ENCODE data around the gene MS4A6E.

MS4A6E gene

GRCh38 chr11:60377401-60378136 is 50.5 kb downstream of the MS4A6E start:
- H3K36me3 Mint-ChIP-seq, result no peaks in the 10 kb centered on the region
- no peak overlapping the region for H3K4me3 Mint-ChIP-seq
- H3K9me3 Mint-ChIP-seq (ENCODE audit: low read depth), result no peaks in the 10 kb centered on the region
- H3K27ac Mint-ChIP-seq, result no peak overlapping the region
- H3K4me1 Mint-ChIP-seq (ENCODE audit: low read depth), result peaks cover 6% of the 10 kb centered on the region
- H3K27me3 Mint-ChIP-seq, result no peaks in the 10 kb centered on the region

GRCh38 chr11:60378354-60378753 is 51.3 kb downstream of the MS4A6E start, which contains the start of gene MS4A7:
MS4A7 (plus strand) TSS chr11:60378532; CDS start chr11:60383142, 4,610 bp downstream.
- H3K4me1 Mint-ChIP-seq (ENCODE audit: low read depth), result peaks cover 6% of the 10 kb centered on the region
- no peak within 1 kb of the TSS for H3K27ac Mint-ChIP-seq
- no peak within 1 kb of the TSS for H3K4me3 Mint-ChIP-seq
- H3K9me3 Mint-ChIP-seq (ENCODE audit: low read depth), result no peaks in the 10 kb centered on the region
- no peaks in the 10 kb centered on the region for H3K27me3 Mint-ChIP-seq
- no peaks in the 10 kb centered on the region for H3K36me3 Mint-ChIP-seq

- no peaks in the 10 kb centered on the region for H3K9me3 Mint-ChIP-seq (ENCODE audit: low read depth)
- no peaks in the 10 kb centered on the region for H3K36me3 Mint-ChIP-seq
- H3K27me3 Mint-ChIP-seq, result no peaks in the 10 kb centered on the region
- no peak overlapping the region for H3K4me3 Mint-ChIP-seq
- no peaks in the 10 kb centered on the region for H3K4me1 Mint-ChIP-seq (ENCODE audit: low read depth)
- no peak overlapping the region for H3K27ac Mint-ChIP-seq
Observed at GRCh38 chr11:60389279-60389910, 62.3 kb downstream of the MS4A6E start.

GRCh38 chr11:60390419-60390818 is 63.4 kb downstream of the MS4A6E start:
- H3K4me1 Mint-ChIP-seq (ENCODE audit: low read depth), result no peaks in the 10 kb centered on the region
- no peaks in the 10 kb centered on the region for H3K9me3 Mint-ChIP-seq (ENCODE audit: low read depth)
- H3K27me3 Mint-ChIP-seq, result no peaks in the 10 kb centered on the region
- no peak overlapping the region for H3K27ac Mint-ChIP-seq
- no peaks in the 10 kb centered on the region for H3K36me3 Mint-ChIP-seq
- no peak overlapping the region for H3K4me3 Mint-ChIP-seq
